ENCODE results near the gene FAM181A. TPM values are rescaled to one million over a fixed set of nuclear protein-coding genes. Genes with fewer than 3 reads are reported as not detected.

FAM181A gene
- total RNA-seq, 1 donor from 2014 or later = not detected

- Mint-ChIP-seq H3K4me1 (no peaks in the 10 kb centered on the region), H3K9me3 (no peaks in the 10 kb centered on the region), H3K27ac (no peak overlapping the region), H3K27me3 (no peaks in the 10 kb centered on the region), H3K4me3 (no peak overlapping the region), H3K36me3 (ENCODE audit: low read depth) (no peaks in the 10 kb centered on the region)
- ChIA-PET CTCF (interaction anchor here (1.0 kb wide), 1 partner anchor 11 kb away, joined by 3 read pairs; no protein-coding TSS in a partner anchor), POLR2A (no interaction called here)
- intact Hi-C loops (cut with micrococcal nuclease) = no loop called here
- ATAC-seq (ENCODE audit: low read depth) (no peak), DNase-seq (no peak)
- no peak for TF ChIP-seq CTCF (IDR thresholded peaks at IDR 0.05)
These were observed 1.3 kb downstream of the FAM181A start for GRCh38 chr14:93928184-93929047.

- Mint-ChIP-seq H3K36me3 (ENCODE audit: low read depth) (no peaks in the 10 kb centered on the region), H3K4me3 (no peak overlapping the region), H3K4me1 (no peaks in the 10 kb centered on the region), H3K27me3 (no peaks in the 10 kb centered on the region), H3K27ac (no peak overlapping the region), H3K9me3 (no peaks in the 10 kb centered on the region)
- CTCF ChIA-PET = no interaction called here
- POLR2A ChIA-PET = no interaction called here
- ATAC-seq (ENCODE audit: low read depth) = no peak
- intact Hi-C loops (cut with micrococcal nuclease) = no loop called here
- TF ChIP-seq CTCF (IDR thresholded peaks at IDR 0.05) = no peak
- DNase-seq = no peak
These were observed 1.9 kb downstream of the FAM181A start for GRCh38 chr14:93929048-93929535.

GRCh38 chr14:93929657-93930056 lies 2.5 kb downstream of the FAM181A start:
- Mint-ChIP-seq H3K27me3 (no peaks in the 10 kb centered on the region), H3K9me3 (no peaks in the 10 kb centered on the region), H3K4me3 (no peak overlapping the region), H3K27ac (no peak overlapping the region), H3K4me1 (no peaks in the 10 kb centered on the region), H3K36me3 (ENCODE audit: low read depth) (no peaks in the 10 kb centered on the region)
- ChIA-PET CTCF (no interaction called here), POLR2A (no interaction called here)
- TF ChIP-seq CTCF (IDR thresholded peaks at IDR 0.05) = no peak
- no peak for ATAC-seq (ENCODE audit: low read depth)
- DNase-seq = no peak
- intact Hi-C loops (cut with micrococcal nuclease) = no loop called here

- DNase-seq (no peak), ATAC-seq (ENCODE audit: low read depth) (no peak)
- Mint-ChIP-seq H3K4me3 (no peak overlapping the region), H3K27me3 (no peaks in the 10 kb centered on the region), H3K9me3 (no peaks in the 10 kb centered on the region), H3K4me1 (no peaks in the 10 kb centered on the region), H3K36me3 (ENCODE audit: low read depth) (no peaks in the 10 kb centered on the region), H3K27ac (no peak overlapping the region)
- POLR2A ChIA-PET = no interaction called here
- CTCF ChIA-PET = no interaction called here
- intact Hi-C loops (cut with micrococcal nuclease) = no loop called here
- no peak for TF ChIP-seq CTCF (IDR thresholded peaks at IDR 0.05)
These were observed 3.3 kb downstream of the FAM181A start for GRCh38 chr14:93930296-93930988.

GRCh38 chr14:93930989-93931307 lies 3.8 kb downstream of the FAM181A start:
- CTCF ChIA-PET = no interaction called here
- H3K4me3 Mint-ChIP-seq = no peak overlapping the region
- no peak overlapping the region for H3K27ac Mint-ChIP-seq
- no peaks in the 10 kb centered on the region for H3K4me1 Mint-ChIP-seq
- DNase-seq = no peak
- H3K27me3 Mint-ChIP-seq = no peaks in the 10 kb centered on the region
- no peaks in the 10 kb centered on the region for H3K36me3 Mint-ChIP-seq (ENCODE audit: low read depth)
- TF ChIP-seq CTCF (IDR thresholded peaks at IDR 0.05) = no peak
- POLR2A ChIA-PET = no interaction called here
- intact Hi-C loops (cut with micrococcal nuclease) = no loop called here
- ATAC-seq (ENCODE audit: low read depth) = no peak
- H3K9me3 Mint-ChIP-seq = no peaks in the 10 kb centered on the region
